OCI-LY1 (cell line): ENCODE measurements around the gene SLC50A1.

Experiments
- CTCF ChIP-seq: fragments of 200-600 bp; sonication (generic), shearing (Covaris generic); IDR thresholded peaks from 2 replicates; pipeline ENCODE4 v1.5.1; 2017; ENCODE audit warnings: mild to moderate bottlenecking, antibody characterized with exemption, low read length, moderate library complexity, mixed read lengths
- EZH2 ChIP-seq: fragments of 200-600 bp; sonication (generic), shearing (Covaris generic); IDR thresholded peaks from 2 replicates; pipeline ENCODE4 v1.8.0; 2017; ENCODE audit warnings: borderline replicate concordance, mixed run types, mild to moderate bottlenecking, antibody characterized with exemption, low read length, moderate library complexity, mixed read lengths

- TF ChIP-seq CTCF (no peak), EZH2 (no peak)
Measured at GRCh38 chr1:155135415-155136028, at the start of gene SLC50A1.
